Nephron (organoid): ENCODE measurements around the gene TLR7.

Experiments used
- H3K27ac Mint-ChIP-seq, 3 experiments: 2 replicates each; pipeline ENCODE4 v1.8.0; 2020; ENCODE audit warnings: mixed read lengths in 3 of 3, mild to moderate bottlenecking in 2 of 3, moderate library complexity in 1 of 3
- H3K27me3 Mint-ChIP-seq: 2 replicates; pipeline ENCODE4 v1.8.0; 2021; ENCODE audit warnings: low read depth, mild to moderate bottlenecking, moderate library complexity, mixed read lengths
- H3K36me3 Mint-ChIP-seq: 2 replicates; pipeline ENCODE4 v1.8.0; 2020; ENCODE audit warnings: low read depth, mixed read lengths
- H3K4me1 Mint-ChIP-seq: 2 replicates; pipeline ENCODE4 v1.8.0; 2020; ENCODE audit warnings: mixed read lengths
- H3K4me3 Mint-ChIP-seq, 3 experiments: 2 replicates each; pipeline ENCODE4 v1.8.0; 2020; ENCODE audit warnings: mild to moderate bottlenecking in 3 of 3, mixed read lengths in 3 of 3, moderate library complexity in 2 of 3
- H3K9me3 Mint-ChIP-seq: 2 replicates; pipeline ENCODE4 v1.8.0; 2020; ENCODE audit warnings: mixed read lengths
- CTCF ChIP-seq, 3 experiments: fragments of 200-600 bp; sonication (generic); IDR thresholded peaks; one replicate each; pipeline ENCODE4 v1.5.0; 2021; ENCODE audit warnings: antibody characterized with exemption in 3 of 3; ENCODE audit not compliant: unreplicated experiment in 3 of 3

The TLR7 gene

GRCh38 chrX:12910423-12911121, 43.7 kb downstream of the TLR7 start:
- Mint-ChIP-seq H3K4me1 (no peaks in the 10 kb centered on the region), H3K4me3 (no peak overlapping the region), H3K9me3 (peaks cover 13% of the 10 kb centered on the region), H3K27me3 (peaks cover 4% of the 10 kb centered on the region), H3K27ac (no peak overlapping the region), H3K36me3 (no peaks in the 10 kb centered on the region)
- no peak for TF ChIP-seq CTCF (IDR thresholded peaks at IDR 0.05; ENCODE audit: unreplicated experiment in 3 of 3)

GRCh38 chrX:12911122-12911470, 44.2 kb downstream of the TLR7 start:
- Mint-ChIP-seq H3K27ac (no peak overlapping the region), H3K4me1 (no peaks in the 10 kb centered on the region), H3K27me3 (peaks cover 4% of the 10 kb centered on the region), H3K4me3 (no peak overlapping the region), H3K36me3 (no peaks in the 10 kb centered on the region), H3K9me3 (peaks cover 13% of the 10 kb centered on the region)
- no peak for TF ChIP-seq CTCF (IDR thresholded peaks at IDR 0.05; ENCODE audit: unreplicated experiment in 3 of 3)

GRCh38 chrX:12912791-12913482, 46.1 kb downstream of the TLR7 start:
- Mint-ChIP-seq H3K27ac (no peak overlapping the region), H3K4me3 (no peak overlapping the region), H3K4me1 (no peaks in the 10 kb centered on the region)

GRCh38 chrX:12917753-12918152, 50.9 kb downstream of the TLR7 start:
- H3K9me3 Mint-ChIP-seq = peaks cover 6% of the 10 kb centered on the region
- TF ChIP-seq CTCF (IDR thresholded peaks at IDR 0.05; ENCODE audit: unreplicated experiment in 3 of 3) = no peak
- no peaks in the 10 kb centered on the region for H3K27me3 Mint-ChIP-seq
- H3K4me1 Mint-ChIP-seq = no peaks in the 10 kb centered on the region
- no peaks in the 10 kb centered on the region for H3K36me3 Mint-ChIP-seq
- no peak overlapping the region for H3K4me3 Mint-ChIP-seq
- no peak overlapping the region for H3K27ac Mint-ChIP-seq

More at GRCh38 chrX:12912791-12913482, 46.1 kb downstream of the TLR7 start:
- Mint-ChIP-seq H3K9me3 (peaks cover 13% of the 10 kb centered on the region), H3K27me3 (peaks cover 4% of the 10 kb centered on the region), H3K36me3 (no peaks in the 10 kb centered on the region)
- no peak for TF ChIP-seq CTCF (IDR thresholded peaks at IDR 0.05; ENCODE audit: unreplicated experiment in 3 of 3)

GRCh38 chrX:12919051-12919450, 52.2 kb downstream of the TLR7 start:
- no peak overlapping the region for H3K27ac Mint-ChIP-seq
- no peaks in the 10 kb centered on the region for H3K4me1 Mint-ChIP-seq
- H3K36me3 Mint-ChIP-seq = no peaks in the 10 kb centered on the region
- H3K9me3 Mint-ChIP-seq = peaks cover 6% of the 10 kb centered on the region
- no peak overlapping the region for H3K4me3 Mint-ChIP-seq
- no peaks in the 10 kb centered on the region for H3K27me3 Mint-ChIP-seq
- no peak for TF ChIP-seq CTCF (IDR thresholded peaks at IDR 0.05; ENCODE audit: unreplicated experiment in 3 of 3)

GRCh38 chrX:12919620-12920019, 52.7 kb downstream of the TLR7 start:
- H3K4me1 Mint-ChIP-seq = no peaks in the 10 kb centered on the region
- H3K9me3 Mint-ChIP-seq = peaks cover 5% of the 10 kb centered on the region
- H3K36me3 Mint-ChIP-seq = no peaks in the 10 kb centered on the region
- H3K27ac Mint-ChIP-seq = no peak overlapping the region
- H3K4me3 Mint-ChIP-seq = no peak overlapping the region
- H3K27me3 Mint-ChIP-seq = no peaks in the 10 kb centered on the region
- no peak for TF ChIP-seq CTCF (IDR thresholded peaks at IDR 0.05; ENCODE audit: unreplicated experiment in 3 of 3)
